ENCODE measurements around the gene RSPH10B.
"Not testable (repeated sequence)": the region's sequence is repeated elsewhere in the genome, so short reads cannot be mapped to it uniquely, and the experiment has no call there.

The RSPH10B gene

DNA sequence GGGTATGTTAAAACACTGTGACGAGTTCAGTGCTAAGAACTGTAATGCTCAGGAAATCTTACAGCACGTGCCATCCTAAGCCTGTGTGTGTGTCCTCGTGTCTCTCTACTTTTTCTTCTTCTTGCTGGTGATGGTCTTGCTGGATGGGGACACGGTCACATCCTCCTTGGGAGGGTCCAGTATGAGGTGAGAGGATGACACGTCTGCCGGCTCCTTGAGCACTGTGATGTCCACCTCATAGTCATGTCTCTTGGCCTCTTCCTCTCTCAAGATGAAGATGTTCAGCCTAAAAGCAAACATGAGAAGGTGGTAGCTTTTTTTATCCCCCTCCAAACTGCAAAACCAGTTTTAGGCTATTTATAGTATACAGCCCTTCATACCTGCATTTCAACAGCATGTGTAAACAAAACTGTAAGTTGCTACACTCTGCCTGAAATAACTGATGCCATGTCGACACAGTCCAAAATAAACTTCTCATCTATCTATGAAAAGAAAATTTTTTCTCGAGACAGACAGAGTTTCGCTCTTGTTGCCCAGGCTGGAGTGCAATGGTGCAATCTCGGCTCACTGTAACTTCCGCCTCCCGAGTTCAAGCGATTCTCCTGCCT is 44.1 kb downstream of the RSPH10B start:
- not testable (repeated sequence) for DNase-seq

DNA sequence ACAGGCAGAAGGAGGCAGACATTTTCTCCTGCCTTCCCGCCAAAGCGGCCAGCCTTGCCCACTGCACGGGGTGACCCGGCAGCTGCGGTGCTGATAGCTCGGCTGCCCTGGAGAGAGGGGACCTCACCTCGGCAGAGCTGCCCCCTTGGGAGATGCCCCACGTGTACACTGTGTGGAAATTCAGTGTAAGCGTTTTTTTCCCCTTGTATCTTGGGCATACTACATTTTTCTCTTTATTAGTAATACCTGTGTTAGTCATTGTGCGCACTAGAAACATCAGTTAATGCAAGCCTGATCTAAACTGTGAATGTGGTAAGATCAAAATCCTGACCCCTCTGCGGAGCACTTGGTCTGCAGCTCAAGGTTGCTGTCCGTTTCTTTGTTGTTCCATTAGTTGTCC is 45.9 kb downstream of the RSPH10B start:
- not testable (repeated sequence) for DNase-seq

DNA sequence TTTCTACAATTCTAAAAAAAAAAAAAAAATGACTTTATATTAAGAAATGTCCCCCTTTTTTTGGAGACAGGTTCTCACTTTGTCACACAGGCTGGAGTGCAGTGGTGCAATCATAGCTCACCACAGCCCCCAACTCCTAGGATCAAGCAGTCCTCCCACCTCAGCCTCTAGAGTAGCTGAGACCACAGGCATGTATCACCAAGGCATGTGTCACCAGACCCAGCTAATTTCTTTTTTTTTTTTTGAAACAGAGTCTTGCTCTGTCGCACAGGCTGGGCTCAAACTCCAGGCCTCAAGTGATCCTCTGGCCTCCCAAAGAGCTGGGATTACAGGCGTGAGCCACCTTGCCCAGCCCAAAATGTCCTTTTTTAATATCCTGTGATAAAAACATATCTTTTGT is 46.3 kb downstream of the RSPH10B start:
- not testable (repeated sequence) for DNase-seq

DNA sequence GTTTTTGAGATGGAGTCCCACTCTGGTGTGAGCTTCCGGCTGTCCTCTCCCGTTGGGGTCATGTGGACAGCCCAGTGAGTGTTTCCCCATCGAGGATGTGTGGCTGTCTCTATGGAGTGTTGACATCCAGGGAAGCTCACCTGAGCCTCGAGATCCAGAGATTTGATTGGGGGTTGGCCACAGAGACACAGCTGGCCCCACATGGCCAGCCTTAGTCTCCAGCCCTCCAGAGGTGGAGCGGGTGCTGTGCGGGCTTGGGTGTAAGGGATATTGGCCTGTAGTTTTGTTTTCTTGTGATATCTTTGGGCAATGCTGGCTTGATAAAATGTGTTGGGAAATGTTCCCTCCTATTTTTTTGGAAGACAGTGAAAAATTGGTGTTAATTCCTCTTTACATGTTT is 54.0 kb downstream of the RSPH10B start:
- DNase-seq = not testable (repeated sequence)

DNA sequence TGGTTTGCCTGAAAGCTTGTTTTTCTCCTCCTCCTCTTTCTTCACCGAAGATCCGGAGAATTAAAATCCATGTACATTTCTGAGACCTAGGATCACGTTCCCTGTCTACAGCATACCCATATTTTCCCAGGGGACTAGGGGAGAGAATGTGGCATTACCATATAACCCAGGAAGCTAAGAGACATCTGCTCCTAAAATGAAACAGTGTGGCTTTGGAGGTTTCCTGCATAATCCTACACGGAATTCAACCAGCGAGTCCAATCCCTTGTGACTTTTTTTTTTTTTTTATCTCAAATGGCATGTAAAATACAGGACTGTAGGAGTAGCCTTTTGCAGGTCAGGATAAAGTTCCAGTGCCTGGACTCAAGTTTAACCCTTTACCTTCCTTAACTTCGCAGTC is 61.7 kb downstream of the RSPH10B start:
- not testable (repeated sequence) for DNase-seq

DNA sequence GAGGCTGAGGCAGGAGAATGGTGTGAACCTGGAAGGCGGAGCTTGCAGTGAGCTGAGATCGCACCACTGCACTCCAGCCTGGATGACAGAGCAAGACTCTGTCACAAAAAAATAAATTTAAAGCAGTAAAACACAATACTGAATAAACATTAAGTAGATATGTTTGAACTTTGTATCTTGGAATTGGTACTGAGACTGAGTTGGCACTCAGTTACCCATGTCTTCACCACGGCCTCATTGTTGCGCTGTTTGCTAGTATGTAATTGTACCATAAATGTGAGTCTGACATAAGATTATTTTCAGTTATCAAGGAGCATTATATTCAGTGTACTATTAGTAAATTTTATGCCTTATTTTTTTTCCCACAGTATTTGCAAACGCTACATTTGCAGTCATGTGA is 65.8 kb downstream of the RSPH10B start:
- DNase-seq = not testable (repeated sequence)

DNA sequence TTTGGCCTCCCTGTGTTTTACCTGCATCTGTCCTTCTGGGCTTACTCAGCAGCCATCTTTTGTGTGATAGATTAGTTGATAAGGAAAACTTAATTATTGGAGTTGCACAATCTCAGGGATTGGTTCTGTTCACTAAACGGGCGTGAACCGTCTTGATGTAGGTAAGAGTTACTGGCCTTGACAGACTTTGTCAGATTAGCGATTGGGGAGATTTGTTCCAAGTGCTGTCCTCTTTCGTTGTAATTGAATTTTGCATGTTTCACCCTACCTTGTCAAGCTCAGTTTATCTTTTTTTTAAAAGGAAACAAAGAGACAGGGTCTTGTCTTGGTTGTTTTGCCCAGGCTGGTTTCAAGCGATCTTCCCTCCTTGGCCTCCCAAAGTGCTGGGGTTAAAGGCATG is 67.5 kb downstream of the RSPH10B start:
- DNase-seq = not testable (repeated sequence)

DNA sequence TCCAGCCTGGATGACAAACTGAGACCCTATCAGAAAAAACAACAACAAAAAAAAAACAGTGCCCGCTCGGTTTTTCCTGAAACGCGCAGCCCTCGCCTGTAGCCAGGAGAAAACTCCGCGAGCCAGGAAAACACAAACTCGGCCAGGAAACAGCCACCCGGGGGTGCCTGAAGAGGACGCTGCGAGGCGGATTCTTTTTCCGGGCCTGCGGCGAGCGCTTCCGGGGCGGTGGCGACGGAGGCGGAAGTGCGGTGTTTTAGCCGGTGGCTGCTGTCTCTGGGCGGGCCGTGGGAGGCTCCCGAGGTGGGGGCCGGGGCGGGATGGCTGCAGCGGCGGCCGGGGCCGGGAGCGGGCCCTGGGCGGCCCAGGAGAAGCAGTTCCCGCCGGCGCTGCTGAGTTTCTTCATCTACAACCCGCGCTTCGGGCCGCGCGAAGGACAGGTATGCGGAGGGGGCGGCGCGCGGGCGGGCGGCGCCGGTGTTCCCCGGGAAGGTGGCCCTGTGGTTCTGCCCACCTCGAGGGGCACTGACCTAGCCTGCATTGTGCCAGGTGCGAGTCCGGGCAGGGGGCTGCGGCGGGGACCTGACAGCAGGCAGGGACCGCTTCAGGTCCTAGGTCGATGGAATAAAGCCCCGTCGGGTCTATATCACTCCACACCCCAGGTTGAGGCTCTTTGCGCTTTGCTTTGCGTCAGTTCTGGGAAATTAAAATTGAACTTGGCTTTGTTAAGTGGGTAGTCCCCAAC is 71.8 kb downstream of the RSPH10B start, which contains the start of gene CCZ1:
CCZ1 (plus strand) TSS at position 254 of the 745 bp plus-strand sequence; CDS start at position 321, 67 bp downstream.
- not testable (repeated sequence) for DNase-seq

DNA sequence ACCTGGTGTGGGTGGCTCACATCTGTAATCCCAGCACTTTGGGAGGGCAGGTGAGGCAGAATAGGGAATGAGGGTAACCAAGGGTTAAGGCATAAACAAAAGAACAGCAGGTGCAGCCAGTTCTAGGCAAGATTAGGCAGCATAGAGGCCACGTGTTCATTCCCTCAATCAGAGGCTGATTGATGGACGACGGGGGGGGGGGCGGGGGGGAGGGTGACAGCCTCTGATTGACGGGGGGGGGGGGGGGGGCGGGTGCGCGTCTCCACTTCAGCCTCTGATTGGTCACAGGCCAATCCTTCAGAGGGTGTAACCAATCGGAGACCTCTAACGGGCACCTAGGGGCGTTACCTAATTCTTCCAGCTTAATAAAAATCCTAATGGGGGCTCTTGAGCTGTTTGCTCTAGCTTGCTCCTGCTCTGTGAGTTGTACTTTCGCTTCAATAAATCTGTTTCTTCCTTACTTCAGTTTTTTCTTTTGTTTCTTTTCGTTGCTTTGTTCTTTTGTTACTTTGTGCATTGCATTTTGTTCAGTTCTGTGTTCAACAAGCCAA is 73.0 kb downstream of the RSPH10B start:
- not testable (repeated sequence) for DNase-seq

DNA sequence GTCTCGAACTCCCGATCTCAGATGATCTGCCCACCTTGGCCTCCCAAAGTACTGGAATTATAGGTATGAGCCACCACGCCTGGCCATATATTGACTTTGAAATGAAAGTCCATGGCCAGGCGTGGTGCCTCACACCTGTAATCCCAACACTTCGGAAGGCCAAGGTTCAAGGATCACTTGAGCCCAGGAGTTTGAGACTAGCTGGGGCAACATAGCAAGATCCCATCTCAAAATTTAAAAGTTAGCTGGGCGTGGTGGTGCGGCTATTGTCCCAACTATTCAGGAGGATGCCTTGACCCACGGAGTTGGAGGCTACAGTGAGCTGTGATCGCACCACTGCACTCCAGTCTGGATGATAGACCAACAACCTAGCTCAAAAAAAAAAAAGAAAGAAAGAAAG is 78.0 kb downstream of the RSPH10B start:
- no peak for DNase-seq

DNA sequence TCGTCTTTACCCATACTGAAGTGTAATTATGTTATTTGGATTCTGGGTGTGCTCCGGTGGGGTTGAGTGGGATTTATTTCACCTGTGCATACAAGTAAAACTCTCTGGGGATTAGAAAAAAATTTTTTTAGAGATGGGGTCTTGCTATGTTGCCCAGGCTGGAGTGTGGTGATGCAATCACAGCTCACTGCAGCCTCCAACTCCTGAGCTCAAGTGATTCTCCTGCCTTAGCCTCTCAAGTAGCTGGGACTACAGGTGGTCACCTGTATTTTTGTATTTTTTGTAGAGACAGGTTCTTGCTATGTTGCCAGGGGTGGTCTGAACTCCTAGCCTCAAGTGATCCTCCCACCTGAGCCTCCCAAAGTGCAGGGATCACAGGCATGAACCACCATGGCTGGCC is 80.2 kb downstream of the RSPH10B start:
- not testable (repeated sequence) for DNase-seq

DNA sequence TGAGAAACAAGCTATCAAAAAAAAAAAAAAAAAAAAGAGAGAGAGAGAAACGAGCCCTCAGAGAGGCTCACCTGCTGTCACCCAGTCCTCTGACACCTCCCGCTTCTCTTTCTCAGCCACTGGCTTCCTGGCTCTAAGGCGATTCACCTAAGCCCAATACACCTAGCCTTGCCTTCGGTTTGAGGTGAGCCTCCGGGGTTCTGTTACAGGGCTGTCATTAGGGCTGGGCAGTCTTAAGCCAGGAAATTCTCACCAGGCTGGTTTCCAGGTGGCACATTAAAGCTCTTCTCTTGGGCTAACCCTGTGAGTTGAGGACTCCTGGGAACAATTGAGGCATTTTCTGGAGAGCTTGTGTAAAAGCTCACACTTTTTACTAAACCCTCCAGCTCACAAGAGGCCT is 82.5 kb downstream of the RSPH10B start:
- DNase-seq = not testable (repeated sequence)

DNA sequence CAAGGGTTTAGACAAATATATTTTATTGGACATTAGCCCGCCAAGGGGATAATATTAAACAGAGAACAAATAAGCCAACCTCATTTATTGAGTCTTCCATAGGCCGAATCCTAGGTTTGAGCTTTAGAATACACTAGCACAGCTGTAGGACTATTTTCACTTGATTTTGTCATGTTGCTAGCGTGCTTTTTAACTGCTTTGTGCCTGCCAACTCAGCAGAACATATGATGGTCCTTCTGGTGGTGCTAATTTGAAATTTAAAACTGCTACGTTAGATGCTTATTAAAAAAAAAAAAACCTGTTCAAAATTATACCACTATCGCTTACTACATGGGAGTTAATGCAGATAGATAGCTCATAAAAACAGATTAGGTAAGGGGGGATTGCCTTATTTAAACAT is 86.1 kb downstream of the RSPH10B start:
- DNase-seq = not testable (repeated sequence)

DNA sequence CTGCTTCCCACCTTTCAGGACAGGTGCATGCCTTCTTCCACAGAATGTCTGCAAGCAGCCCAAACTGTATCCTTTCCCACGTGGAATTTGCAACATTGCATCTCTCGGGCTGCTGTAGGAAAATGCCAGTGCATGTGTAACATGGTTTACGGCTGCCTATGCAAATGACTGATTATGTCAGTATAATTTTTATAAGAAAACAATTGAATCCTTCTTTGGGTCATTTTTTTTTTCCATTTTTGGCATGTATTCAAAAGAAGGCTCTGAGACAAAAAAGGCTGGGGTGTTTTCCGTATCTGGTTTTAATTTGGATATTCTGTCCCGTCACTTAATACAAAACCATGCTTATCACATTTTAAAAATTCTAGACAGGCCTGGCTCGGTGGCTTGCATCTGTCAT is 90.4 kb downstream of the RSPH10B start:
- not testable (repeated sequence) for DNase-seq

DNA sequence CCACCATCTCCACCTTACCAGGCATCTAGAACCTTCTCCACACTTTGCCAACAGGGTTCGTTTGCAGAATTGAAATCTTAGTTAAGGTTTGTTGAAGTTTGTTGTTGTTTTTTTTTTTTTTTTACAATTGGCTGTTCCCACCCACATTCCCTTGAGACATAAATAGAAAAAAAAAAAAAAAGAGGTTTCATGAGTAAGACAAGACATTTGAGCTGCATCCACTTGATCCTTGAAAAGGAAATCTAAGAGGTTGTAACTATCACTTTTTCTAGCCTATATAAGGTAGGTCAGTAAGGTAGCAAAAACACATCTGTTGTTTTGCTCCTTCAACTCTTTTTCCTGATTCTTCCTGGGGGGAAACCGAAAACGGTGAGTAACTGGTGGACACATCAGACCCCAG is 90.9 kb downstream of the RSPH10B start:
- DNase-seq = not testable (repeated sequence)
